Measurements from ENCODE around the gene RAPGEF5. TPM values are rescaled to one million over a fixed set of nuclear protein-coding genes. Genes with fewer than 3 reads are reported as not detected.
A peak's percentile ranks its signal among the peaks of the same experiment; 100 is the strongest.

Gene RAPGEF5
- total RNA-seq, 1 donor from 2014 or later: 11.1 TPM

DNA sequence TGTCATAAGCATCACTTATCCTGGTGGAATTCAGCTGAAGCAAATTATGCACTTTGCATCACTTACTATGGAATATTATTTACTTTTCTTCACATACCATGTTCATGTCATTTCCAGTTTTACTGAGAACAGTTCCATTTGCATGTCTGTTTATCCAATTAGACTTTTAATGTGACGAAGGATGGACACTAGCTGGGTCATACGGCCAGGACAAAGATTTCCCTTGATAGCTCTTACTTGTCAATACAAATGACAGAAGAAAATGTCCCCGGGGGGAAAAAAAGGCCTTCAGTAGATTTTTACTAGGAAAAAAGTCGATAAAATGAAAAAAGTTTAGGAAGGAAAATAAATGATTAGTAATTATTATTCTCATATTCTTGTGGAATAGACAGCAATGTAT is 106.6 kb downstream of the RAPGEF5 start:
- ATAC-seq (ENCODE audit: poor library complexity) (no peak), DNase-seq (no peak)
- intact Hi-C loops (cut with DNase I): no loop called here

DNA sequence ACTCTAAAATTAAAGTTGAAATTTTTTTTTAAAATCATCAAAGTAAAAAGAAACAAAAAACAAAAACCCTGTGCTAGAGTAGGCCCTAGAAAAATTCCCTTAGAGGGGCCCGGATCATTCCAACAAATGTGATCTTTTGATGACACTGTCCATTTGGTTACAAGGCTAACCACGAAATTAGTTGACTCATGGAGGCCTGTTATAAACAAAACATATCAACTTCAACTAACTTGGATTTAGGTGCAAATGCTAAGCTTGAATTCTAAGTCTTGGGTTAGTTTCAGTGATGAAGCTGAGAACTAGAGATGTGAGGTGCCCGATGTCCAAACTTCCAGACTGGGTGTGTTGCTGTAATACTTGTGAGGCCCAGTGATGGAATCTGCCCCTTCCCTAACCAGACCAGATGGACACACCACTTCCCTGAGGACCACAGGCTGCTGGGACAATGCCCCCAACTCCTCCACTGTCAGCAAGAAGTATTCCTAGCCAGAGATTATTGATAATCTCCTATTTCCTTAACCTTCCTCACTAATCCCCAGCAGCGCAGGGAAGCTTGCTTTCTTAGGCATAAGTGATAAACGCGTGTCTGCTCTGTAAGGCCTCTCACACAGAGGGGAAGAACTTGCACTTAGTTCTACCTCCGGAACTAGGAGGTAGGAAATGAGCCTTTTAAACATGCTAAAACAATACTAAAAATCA is 108.7 kb downstream of the RAPGEF5 start:
- ATAC-seq (ENCODE audit: poor library complexity) (no peak), DNase-seq (no peak)
- intact Hi-C loops (cut with DNase I): no loop called here

DNA sequence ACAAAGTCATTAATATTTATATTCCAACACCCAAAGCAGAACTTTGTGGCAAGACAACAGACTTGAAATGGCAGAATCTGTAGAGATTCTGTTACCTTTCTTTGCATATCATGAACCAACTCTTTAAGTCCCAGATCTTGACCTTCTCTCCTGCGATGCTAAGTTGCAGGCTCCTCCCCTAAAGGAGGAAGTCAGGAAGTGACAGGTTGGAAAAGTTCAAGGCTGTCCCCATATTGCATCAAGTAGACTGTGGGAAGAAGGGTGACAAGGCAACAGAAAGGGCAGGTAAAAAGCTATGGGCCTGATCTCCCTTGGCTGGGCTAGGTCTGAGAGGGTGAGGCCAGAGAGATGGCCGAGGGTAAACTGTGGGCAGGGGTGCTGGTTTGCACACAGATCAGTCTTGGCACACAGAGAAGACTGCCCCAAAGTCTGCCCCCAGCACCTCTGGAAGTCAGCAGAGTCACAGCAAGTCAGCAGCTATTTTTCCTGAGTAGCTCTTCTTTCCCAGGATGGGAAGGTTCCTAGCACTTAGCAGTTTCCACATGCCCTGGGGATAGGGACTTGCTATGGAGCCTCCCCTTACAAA is 115.1 kb downstream of the RAPGEF5 start:
- intact Hi-C loops (cut with DNase I): no loop called here
- ATAC-seq (ENCODE audit: poor library complexity) (no peak), DNase-seq (no peak)

DNA sequence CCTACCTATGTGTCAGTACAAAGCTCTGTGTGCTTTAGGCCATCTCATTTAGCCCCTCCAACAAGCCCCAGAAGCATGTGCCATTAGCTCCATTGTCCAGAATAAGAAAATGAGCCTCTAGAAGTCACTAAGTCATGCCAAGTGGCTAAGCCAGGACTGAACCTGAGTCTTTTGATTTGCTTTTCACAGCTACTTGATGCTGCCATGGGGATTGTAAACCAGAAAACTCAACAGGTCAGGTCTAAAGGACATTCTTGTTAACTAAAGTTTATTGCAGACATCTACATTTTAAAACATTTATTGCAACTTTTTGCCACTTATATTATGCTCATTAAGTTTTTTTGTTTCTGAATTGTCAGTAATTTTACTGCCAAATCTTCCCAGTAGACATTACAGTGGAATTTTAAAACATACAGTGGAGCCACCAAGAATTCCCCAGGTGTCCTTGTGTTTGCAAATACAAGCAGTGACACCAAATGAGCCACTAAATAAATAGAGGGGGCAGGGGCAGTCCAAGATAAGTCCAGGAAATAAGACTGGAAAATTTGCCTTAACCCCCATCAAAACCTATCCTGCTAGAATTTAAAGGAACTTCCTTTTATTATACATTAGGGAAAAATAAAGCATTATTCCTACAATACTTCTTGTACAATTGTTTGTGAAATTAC is 115.9 kb downstream of the RAPGEF5 start:
- ATAC-seq (ENCODE audit: poor library complexity) (no peak), DNase-seq (no peak)
- intact Hi-C loops (cut with DNase I): no loop called here

DNA sequence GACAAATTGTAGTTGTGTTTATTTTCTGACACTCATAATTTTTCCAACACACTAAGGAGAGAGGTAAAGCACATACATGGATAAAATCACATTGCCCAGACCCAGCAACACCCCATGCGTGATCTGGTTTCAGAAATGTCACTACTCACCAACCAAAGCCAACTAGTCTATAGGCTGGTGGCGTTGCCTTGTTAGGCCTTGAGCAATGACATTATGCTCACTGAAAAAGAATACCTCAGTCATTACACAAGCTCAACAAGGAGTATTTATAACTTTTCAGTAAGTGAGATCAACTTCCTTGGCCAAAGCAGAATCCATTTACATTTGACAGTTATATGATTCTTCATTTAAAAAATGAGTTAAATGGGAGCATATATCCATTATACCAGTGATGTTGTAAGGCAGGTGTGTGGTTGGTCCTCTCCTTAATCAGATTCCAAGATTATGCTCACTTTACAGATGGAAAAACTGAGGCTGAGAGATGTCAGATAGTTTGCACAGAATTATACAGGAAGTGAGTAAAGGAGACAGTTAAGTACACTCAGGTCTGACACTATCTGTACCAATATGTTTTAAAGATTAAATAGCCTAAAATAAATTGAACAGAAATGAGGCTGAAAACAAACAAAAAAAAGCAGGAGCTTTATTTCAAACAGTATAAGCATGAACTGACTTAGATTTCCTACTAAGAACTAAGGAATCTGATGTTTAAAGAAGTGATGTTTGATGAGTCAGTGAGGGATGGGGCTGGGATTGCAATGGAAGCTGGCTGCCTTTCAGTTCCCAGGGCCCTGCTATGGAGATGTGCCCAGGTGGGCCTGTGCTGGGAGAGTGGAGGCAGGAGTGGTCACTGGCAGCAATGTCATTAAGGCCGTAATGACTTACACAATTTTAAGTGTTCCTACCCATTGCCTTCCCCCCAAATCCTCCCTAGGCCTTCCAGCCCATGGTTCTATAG is 118.3 kb downstream of the RAPGEF5 start:
- DNase-seq: no peak

DNA sequence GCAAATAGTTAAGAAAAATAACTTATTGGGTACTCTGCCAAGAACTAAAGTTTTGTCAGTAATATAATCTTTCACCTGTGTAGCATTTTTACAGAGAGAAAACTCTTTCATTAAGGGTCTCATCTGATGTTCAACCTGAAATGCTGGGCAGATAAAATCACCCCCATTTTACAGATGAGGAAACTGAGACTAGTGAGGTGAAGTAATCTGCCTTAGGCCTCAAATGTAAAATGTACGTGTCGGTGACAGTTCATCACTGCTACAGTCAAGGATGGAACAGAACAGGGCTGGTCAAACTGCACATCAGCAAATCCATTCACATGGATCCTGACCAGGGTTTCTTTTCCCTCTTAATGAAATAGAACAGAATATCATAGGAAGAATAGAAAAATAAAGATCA is 121.8 kb downstream of the RAPGEF5 start:
- intact Hi-C loops (cut with DNase I): no loop called here
- no peak for DNase-seq
- ATAC-seq (ENCODE audit: poor library complexity): no peak

More for the DNA sequence above, 118.3 kb downstream of the RAPGEF5 start:
- ATAC-seq (ENCODE audit: poor library complexity): no peak
- intact Hi-C loops (cut with DNase I): no loop called here

DNA sequence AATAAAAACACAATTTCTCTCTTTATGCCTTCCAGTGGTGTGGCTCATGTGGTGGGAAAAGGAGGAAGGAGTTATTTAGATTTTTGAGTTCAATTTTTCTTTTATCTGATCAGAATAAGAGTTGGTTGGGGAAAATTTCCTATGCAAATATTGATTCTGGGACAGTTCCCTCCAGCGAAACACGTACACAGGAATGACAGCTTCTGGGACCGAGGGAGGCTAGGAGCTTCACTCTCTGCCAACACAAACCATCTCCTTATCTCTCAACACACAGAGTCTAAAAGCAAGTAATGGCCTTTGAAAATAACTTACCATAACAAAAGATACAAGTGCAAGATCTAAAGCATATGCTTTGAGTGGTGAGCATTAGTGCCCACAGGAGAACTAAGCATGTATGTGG is 122.7 kb downstream of the RAPGEF5 start:
- ATAC-seq (ENCODE audit: poor library complexity) (no peak), DNase-seq (no peak)
- intact Hi-C loops (cut with DNase I): no loop called here

DNA sequence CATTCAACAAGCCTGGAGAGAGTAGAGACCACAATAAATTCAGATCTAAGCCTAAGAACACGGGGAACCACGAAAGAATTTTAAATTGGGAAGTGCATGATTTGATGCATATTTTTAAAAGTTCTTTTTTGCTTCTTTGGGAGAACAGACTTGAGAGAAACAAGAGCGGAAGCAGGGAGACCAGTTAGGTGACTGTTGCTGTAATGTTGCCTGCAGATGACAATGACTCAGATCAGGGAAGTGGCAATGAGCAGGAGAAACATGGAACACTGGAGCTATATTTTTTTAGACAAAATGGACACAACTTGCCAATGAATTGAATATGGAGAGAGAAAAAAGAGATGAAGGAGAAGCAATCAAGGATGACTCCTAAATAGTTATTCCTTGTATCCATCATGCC is 125.1 kb downstream of the RAPGEF5 start:
- ATAC-seq (ENCODE audit: poor library complexity) (no peak), DNase-seq (no peak)
- intact Hi-C loops (cut with DNase I): no loop called here

DNA sequence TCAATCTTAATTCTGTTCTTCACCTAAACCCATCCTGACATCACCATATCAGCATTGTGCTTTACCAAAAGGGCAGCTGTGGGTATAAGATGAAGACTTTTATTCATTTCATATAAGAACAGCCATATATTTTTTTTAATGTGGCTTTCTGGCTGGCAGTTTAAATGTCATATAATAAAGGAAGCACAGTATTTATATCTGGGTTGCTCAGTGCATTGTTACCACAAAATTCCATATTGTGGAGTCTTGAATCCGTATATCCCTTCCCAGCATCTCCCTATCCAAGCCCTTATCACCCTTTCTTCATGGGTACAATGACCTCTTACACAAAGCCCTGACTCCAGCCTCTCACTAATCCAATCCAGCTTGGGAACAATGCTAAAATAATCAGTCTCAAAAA is 125.8 kb downstream of the RAPGEF5 start:
- intact Hi-C loops (cut with DNase I): no loop called here
- DNase-seq (no peak), ATAC-seq (ENCODE audit: poor library complexity) (no peak)

DNA sequence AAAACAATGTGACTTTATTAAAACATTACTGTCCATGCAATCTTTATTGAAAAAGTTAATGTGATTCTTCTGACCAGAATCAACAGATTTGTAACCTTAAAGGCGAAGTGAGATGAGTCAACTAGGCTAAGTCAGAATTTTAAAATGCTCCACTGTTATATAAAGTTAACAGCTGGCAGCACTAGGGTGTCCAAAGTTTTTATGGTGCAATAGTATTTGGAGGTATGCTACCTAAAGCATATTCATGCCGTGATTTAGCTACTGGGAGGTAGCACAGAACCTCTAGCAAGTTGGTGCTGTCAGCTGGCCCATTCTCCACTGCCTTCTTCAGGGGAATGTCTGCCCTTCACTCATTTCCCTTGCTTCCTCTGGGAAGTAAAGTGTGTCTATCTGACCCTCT is 126.7 kb downstream of the RAPGEF5 start:
- intact Hi-C loops (cut with DNase I): no loop called here
- no peak for DNase-seq
- no peak for ATAC-seq (ENCODE audit: poor library complexity)

DNA sequence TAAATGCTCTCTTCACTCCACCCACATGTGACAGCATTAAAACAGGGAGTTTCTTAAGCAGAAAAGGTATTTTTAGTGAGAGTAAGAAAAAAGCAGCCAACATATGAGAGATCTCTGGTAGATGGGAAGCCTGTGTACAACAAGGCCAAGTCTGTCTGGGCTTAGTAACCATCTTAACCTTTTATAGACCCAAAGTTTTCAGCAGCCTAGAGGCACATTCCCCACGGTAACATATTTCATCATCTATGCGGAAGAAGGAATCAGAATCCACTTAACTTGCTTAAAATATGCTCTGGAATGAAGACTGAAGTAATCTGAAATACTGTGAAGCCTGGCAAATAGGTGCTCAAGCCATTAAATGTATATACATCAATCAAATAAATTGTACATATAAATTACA is 127.8 kb downstream of the RAPGEF5 start:
- intact Hi-C loops (cut with DNase I): no loop called here
- DNase-seq: no peak
- no peak for ATAC-seq (ENCODE audit: poor library complexity)

DNA sequence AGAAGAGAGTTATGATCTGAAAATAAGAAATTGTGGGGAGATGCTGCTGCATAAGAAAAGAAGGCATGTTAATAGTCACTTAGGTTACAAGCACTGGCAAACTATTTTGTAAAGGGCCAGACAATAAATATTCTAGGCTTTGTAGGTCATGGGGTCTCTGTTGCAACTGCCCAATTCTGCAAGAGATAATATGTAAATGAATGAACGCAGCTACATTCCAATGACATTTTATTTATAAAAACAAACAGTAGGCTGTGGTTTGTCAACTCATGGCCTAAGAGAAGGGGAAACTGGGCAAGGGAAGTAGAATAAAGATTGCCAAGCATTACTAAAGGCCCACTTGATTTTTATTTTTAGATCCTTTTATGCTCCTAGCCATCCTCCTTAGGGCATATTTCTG is 133.1 kb downstream of the RAPGEF5 start:
- DNase-seq (no peak), ATAC-seq (ENCODE audit: poor library complexity) (no peak)
- intact Hi-C loops (cut with DNase I): no loop called here

DNA sequence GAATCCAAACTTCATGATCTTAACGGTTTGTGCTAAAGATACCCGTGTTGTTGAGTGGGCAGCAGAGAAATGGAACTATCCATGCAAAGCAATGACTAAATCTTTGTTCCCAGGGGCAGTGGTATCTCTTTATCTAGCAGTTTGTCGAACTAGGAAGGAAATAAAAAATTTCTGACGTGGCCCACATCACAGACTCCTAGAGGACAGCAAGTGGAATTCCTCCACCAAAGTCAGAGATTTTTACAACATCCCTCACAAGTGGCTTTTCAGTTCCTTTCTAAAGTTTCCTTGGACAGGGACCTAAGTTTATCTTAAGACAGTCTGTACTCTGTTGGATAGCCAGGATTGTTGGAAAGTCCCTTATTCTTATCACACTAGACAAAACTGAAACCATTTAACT is 136.0 kb downstream of the RAPGEF5 start:
- intact Hi-C loops (cut with DNase I): no loop called here
- peak; percentile 62 for ATAC-seq (ENCODE audit: poor library complexity)
- no peak for DNase-seq

DNA sequence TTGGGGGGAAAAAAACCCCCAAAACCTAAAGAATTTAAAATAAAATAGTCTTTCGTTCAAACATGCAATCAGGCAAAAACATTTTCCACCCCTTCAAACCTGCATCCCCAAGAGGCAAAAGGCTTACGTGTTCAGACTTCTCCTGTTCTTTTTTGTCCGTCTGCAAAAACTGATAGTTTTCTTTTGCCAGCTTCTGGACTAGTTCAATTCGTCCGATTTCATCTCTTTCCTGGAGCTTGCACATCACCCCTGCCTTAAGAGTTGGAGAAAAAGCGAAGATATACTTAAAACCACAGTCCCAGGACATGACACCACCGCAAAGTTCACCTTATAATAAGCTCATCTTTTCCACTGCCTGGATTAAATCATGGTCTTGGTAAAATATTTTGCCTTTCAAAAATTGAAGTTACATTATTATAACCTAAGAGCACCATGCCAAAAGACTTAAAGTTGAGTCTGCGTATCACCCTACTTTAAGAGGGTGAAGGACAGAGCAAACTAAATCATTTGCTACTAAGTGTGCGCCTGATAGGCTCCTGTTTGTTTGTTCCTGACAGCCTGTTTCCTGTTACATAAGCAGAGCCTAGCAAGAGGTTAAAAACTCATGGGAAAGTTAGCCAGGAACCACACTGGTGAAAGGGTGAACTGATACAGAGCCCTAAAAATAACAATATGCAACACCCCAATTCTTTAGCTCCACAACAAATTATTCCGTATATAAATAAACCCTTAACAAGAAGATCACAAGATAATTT is 137.0 kb downstream of the RAPGEF5 start:
- peak; percentile 78 for ATAC-seq (ENCODE audit: poor library complexity)
- intact Hi-C loops (cut with DNase I): no loop called here
- DNase-seq: no peak

DNA sequence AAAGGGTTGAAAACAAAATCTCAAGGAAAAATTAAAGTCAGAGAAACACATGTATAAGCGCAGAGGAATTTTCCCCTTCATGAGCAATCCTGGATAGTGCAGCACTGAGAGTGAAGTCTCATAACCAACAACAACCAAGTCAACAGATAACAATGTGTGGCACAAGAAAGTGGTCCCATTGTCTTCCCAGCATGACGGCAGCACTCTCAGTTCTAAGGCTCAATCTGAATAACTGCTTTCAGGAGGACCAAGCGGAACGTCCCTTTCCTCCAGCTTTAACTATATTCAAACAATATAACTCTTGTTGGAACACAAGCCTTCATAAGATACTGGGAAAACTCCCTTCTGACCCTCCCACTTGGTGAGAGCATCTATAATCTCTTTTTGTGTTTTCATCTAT is 137.9 kb downstream of the RAPGEF5 start:
- intact Hi-C loops (cut with DNase I): no loop called here
- no peak for DNase-seq
- ATAC-seq (ENCODE audit: poor library complexity): peak; percentile 35

DNA sequence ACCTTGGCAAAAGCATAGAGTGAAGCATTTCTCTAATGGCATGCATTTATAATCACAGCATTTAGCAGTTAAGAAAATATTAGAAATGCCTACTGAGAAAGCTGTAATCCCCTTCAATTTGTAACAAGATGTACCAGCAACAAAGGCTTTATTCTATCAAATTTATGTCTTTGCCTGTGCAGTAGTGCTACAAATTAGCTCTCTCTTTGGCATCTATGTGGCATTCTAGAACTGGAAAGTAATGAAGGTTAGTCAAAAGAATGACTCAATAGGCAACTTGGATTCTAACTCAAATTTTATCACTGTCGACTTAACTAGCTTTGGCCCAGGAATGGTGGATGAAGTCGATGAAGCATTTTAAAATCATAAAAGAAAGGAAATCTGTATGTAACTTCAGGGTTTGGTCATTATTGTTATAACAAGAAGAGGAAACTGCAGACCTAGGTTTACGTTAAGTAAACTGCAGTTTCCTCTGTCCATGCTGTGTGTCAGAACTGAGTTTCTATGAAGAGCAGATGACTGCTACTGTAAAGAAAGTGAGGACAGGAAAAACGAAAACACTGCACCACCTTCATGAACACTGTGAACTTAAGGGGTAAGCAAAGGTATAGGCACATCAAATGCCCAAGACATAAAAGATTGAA is 140.0 kb downstream of the RAPGEF5 start:
- ATAC-seq (ENCODE audit: poor library complexity) (no peak), DNase-seq (no peak)
- intact Hi-C loops (cut with DNase I): no loop called here

DNA sequence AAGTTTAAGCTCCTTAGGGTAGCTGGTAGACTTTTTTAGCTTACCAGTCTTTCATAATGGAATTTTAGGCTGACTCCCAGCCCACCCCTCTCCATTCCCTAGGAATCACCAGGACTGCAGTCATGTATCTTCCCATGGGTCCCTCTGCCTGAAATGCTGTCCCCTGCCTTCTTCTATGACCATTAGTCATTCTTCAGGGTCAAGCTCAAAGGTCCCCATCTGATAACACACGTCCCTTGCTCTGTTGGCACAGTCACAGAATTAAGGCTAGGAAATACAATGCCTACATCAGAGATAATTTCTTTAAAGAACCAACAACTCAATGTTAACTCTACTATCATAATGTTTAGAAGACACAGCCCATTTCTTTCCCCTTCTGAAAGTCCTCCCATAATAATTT is 140.6 kb downstream of the RAPGEF5 start:
- no peak for ATAC-seq (ENCODE audit: poor library complexity)
- no peak for DNase-seq
- intact Hi-C loops (cut with DNase I): no loop called here

DNA sequence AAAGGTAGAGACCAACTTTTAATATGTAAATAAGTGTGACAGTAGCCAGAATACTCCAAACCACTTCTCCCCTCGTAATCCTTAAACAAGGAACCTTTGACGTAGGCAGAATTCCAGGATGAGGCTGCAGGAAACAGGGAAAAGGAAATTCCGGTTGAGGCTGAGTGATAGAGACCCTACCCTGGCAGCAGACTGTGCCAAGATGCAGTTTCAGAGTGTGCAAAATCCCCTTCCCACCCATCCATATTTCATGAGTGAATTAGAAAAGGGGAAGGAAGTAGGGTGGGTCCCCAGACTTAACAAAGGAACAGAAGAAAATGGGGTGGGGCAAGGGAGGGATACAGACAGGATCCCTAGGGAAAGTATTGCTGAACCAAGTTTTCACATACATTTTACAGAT is 143.0 kb downstream of the RAPGEF5 start:
- DNase-seq: no peak
- ATAC-seq (ENCODE audit: poor library complexity): peak; percentile 18
- intact Hi-C loops (cut with DNase I): no loop called here
